Measurements from ENCODE around the gene CDX1.
A peak's percentile ranks its signal among the peaks of the same experiment; 100 is the strongest.

CDX1 gene

DNA sequence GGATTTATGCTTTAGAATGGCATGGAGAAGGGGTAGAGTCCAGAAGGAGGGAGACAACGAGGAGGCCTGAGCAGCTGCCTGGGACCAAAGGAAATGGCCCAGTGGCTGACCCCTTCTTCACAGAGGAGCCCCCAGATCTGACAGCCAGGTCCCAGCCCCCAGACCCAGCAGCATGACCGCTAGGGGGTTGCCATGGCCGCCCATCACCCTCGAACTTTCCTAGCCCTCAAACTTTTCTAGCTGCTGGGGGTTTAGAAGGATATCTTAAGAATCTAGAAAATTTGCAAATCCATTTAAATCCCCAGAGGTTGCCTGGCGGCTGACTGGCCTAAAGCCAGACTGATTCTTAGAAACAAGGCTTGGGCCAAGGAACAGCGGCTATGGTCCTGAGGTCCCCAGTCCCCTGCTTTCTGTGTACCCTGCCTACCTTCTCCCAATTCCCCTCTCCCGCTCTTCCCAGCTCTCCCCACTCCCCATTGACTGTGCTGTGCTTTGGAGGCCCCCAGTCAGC, 11.9 kb upstream of the CDX1 start:
- Histone ChIP-seq H3K4me1 (ENCODE audit: control insufficient read depth, insufficient read depth, low read length) (peaks cover 10% of the 10 kb centered on the region), H3K27ac (ENCODE audit: low read depth, low read length) (peak overlapping the region; percentile 68), H3K36me3 (ENCODE audit: control insufficient read depth, insufficient read depth, low read length) (no peaks in the 10 kb centered on the region), H3K4me3 (ENCODE audit: low read length) (peak overlapping the region; percentile 67), H3K27me3 (ENCODE audit: control insufficient read depth, insufficient read depth, low read length) (no peaks in the 10 kb centered on the region), H3K9ac (ENCODE audit: low read length) (no peak overlapping the region)

DNA sequence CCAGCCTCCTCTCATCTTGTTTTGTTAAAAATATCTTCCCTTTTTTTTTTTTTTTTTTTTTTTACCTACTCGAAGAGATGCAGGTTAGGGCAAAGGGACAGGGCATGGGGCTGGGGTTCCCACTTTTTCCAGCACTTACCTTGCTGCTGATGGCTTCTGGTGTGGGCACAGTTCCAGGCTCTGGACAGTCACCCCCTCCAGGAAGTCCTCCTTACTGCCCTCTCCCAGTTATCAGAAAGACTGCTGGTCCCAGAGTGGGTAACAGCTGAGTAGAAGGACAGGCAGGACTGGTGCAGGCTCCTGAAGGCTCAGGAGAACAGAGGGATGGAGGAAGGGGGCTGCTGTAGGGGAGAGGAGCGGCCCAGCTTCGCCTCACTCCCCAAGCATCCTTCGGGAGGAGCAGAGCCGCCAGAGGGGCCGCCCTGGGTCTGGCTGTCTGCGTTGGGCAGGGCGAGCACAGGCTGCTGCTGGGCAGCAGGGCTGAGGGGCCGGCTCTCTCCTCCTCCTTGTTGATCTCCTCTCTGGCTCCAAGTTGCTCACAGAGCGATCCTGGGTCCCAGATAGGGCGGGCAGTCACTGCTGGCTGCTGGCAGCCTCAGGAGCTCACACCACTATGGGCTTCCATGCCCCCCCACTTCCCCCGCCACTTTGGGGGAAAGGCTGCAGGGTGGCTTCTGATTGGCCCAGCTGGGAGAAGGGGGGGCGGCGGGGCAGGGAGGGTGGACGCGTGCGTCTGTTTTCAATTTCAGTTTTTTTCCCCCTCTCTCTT, 11.1 kb upstream of the CDX1 start, which contains the start of gene PDGFRB:
TSS of gene PDGFRB (minus strand) at position 588 of the 769 bp plus-strand sequence. CDS start 18,798 bp downstream, outside the sequence.
- Histone ChIP-seq H3K36me3 (ENCODE audit: control insufficient read depth, insufficient read depth, low read length) (no peaks in the 10 kb centered on the region), H3K4me3 (ENCODE audit: low read length) (peak within 1 kb of the TSS; percentile 67), H3K4me1 (ENCODE audit: control insufficient read depth, insufficient read depth, low read length) (peaks cover 10% of the 10 kb centered on the region), H3K27me3 (ENCODE audit: control insufficient read depth, insufficient read depth, low read length) (no peaks in the 10 kb centered on the region), H3K27ac (ENCODE audit: low read depth, low read length) (peak within 1 kb of the TSS; percentile 76), H3K9ac (ENCODE audit: low read length) (peak within 1 kb of the TSS; percentile 35)

DNA sequence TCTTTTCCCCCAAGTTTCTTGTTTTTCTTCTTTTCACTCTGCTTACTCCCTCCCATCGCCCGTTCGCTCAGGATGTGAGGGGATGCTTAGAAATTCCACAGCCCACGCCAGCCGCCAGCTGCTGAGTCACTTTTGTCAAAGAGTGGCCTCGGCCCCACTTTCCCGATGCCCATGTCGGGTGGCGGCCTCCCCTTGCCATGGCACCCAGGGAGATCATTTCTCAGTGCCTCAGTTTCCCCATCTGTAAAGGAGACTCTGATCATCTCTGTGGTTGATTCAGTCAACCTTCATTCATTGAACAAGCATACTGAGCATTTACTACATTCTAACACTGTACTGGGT, 10.6 kb upstream of the CDX1 start:
- peaks cover 10% of the 10 kb centered on the region for H3K4me1 ChIP-seq (ENCODE audit: control insufficient read depth, insufficient read depth, low read length)

DNA sequence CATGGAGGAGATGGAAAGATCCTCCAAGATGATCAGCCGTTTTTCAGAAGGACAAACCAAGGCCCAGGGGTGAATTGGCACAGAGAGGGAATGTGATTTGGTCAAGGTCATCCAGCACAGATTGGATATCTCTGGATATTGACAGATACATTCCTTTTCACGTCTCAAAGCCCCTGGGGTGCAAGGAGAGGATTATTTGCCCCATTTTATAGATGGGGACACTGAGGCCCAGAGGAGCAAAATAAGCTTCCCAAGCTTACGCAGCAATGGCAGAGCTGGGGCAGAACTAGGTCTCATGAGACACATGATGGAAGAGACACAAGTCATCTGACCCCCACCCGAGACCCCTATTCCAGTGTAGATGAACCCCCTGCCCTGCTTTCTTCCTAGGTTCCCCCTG, 10.0 kb upstream of the CDX1 start:
- Histone ChIP-seq H3K27ac (ENCODE audit: low read depth, low read length) (no peak overlapping the region), H3K36me3 (ENCODE audit: control insufficient read depth, insufficient read depth, low read length) (no peaks in the 10 kb centered on the region), H3K4me1 (ENCODE audit: control insufficient read depth, insufficient read depth, low read length) (peaks cover 10% of the 10 kb centered on the region), H3K4me3 (ENCODE audit: low read length) (no peak overlapping the region), H3K27me3 (ENCODE audit: control insufficient read depth, insufficient read depth, low read length) (no peaks in the 10 kb centered on the region), H3K9ac (ENCODE audit: low read length) (no peak overlapping the region)

More for the DNA sequence above, 10.6 kb upstream of the CDX1 start:
- no peaks in the 10 kb centered on the region for H3K36me3 ChIP-seq (ENCODE audit: control insufficient read depth, insufficient read depth, low read length)
- H3K9ac ChIP-seq (ENCODE audit: low read length) = peak overlapping the region; percentile 35
- H3K4me3 ChIP-seq (ENCODE audit: low read length) = peak overlapping the region; percentile 67
- H3K27ac ChIP-seq (ENCODE audit: low read depth, low read length) = peak overlapping the region; percentile 76
- H3K27me3 ChIP-seq (ENCODE audit: control insufficient read depth, insufficient read depth, low read length) = no peaks in the 10 kb centered on the region

DNA sequence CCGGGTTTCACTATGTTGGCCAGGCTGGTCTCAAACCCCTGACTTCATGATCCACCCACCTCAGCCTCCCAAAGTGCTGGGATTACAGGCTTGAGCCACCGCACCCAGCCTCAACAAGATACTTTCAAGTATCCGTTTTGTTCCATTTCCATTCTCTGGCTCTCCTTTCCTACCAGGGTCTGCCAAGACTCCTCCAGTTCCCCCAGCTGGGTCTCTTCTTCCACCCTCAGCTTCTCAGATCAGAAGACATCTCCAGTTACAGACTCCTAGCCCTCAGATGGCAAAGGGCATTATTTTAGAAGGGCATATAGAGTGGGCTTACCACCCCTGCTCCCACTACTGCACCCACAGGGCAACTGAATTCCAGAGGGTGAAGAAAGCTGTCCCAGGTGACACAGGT, 9.4 kb upstream of the CDX1 start:
- no peak overlapping the region for H3K9ac ChIP-seq (ENCODE audit: low read length)
- peaks cover 10% of the 10 kb centered on the region for H3K4me1 ChIP-seq (ENCODE audit: control insufficient read depth, insufficient read depth, low read length)
- no peaks in the 10 kb centered on the region for H3K27me3 ChIP-seq (ENCODE audit: control insufficient read depth, insufficient read depth, low read length)
- no peaks in the 10 kb centered on the region for H3K36me3 ChIP-seq (ENCODE audit: control insufficient read depth, insufficient read depth, low read length)
- H3K4me3 ChIP-seq (ENCODE audit: low read length) = no peak overlapping the region
- no peak overlapping the region for H3K27ac ChIP-seq (ENCODE audit: low read depth, low read length)

DNA sequence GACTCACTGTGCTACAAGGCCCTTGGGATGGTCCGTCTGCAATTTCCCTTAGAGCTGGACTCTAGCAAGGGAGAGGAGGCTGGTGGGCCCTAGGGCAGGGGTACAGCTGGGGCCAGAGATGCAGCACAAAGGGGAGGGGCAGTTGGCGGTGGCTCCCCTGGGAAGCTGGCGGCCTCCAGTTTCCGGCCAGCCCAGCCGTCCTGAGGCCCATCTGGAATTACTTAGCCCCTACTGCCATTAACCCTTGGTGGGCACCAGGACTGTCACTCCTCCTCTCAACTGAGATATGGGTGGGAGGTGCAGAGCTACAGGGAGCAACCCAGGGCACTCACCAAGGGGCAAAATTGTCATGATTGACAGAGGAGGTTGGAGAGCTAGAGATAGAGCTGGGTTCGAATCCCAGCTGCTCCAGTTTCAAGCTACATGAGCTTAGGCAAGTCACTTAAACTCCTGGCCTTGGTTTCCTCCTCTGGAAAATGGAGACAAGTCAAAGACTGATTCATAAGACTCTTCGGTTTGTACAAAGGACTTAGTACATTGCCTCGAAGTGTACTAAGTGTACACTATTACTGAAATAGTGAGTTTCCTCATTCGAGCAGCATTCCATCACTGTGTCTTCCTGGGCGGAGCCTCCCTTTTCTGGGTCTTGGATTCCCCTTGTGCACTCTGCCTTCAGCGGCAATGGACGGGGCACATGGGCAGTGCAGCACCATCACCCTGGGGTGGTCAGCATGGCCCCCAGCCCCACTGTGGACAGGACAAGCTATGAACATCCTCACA, 8.2 kb upstream of the CDX1 start:
- Histone ChIP-seq H3K4me1 (ENCODE audit: control insufficient read depth, insufficient read depth, low read length) (peaks cover 10% of the 10 kb centered on the region), H3K36me3 (ENCODE audit: control insufficient read depth, insufficient read depth, low read length) (no peaks in the 10 kb centered on the region), H3K4me3 (ENCODE audit: low read length) (no peak overlapping the region), H3K27me3 (ENCODE audit: control insufficient read depth, insufficient read depth, low read length) (no peaks in the 10 kb centered on the region), H3K9ac (ENCODE audit: low read length) (no peak overlapping the region), H3K27ac (ENCODE audit: low read depth, low read length) (no peak overlapping the region)

DNA sequence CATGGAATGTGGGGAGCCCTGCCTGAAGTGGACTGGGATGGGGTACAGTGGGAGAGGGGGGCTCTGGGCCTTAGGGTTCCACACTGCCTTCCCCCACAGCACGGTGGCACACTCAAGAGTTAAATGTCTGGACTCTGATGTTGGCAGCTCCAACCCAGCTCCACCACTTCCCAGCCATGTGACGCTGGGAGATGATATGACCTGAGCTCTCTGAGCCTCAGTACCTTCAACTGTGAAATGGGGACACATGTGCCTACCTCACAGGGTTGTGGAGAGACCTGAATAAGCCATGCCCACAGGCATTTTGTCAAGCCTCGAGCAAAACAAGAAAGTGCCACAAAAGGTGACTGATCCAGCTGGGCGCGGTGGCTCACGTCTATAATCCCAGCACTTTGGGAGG, 7.5 kb upstream of the CDX1 start:
- Histone ChIP-seq H3K4me3 (ENCODE audit: low read length) (no peak overlapping the region), H3K4me1 (ENCODE audit: control insufficient read depth, insufficient read depth, low read length) (peaks cover 8% of the 10 kb centered on the region), H3K9ac (ENCODE audit: low read length) (no peak overlapping the region), H3K27me3 (ENCODE audit: control insufficient read depth, insufficient read depth, low read length) (no peaks in the 10 kb centered on the region), H3K27ac (ENCODE audit: low read depth, low read length) (no peak overlapping the region), H3K36me3 (ENCODE audit: control insufficient read depth, insufficient read depth, low read length) (no peaks in the 10 kb centered on the region)

DNA sequence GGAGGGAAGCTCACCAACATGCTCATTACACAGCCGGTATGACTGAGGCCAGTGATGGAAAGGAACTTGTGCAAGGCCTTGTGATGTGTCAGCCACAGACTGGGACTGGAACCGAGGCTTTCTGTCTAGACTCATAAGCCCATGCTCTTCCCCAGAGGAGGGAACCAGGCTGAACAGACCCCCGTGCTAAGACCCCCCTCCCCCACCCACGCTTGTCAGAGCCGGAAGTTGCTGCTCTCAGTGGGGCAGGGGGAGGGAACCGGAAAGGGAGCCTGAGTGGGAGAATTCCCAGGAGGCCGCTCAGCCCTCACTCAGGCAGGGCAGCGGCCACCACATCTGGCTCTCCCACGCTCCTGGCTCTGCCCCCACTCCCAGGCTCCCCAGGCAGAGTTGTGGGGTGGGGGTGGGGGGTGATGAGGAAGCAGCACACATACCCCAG, 6.8 kb upstream of the CDX1 start:
- Histone ChIP-seq H3K27me3 (ENCODE audit: control insufficient read depth, insufficient read depth, low read length) (no peaks in the 10 kb centered on the region), H3K36me3 (ENCODE audit: control insufficient read depth, insufficient read depth, low read length) (no peaks in the 10 kb centered on the region), H3K4me1 (ENCODE audit: control insufficient read depth, insufficient read depth, low read length) (peaks cover 8% of the 10 kb centered on the region), H3K27ac (ENCODE audit: low read depth, low read length) (no peak overlapping the region), H3K4me3 (ENCODE audit: low read length) (no peak overlapping the region), H3K9ac (ENCODE audit: low read length) (no peak overlapping the region)

DNA sequence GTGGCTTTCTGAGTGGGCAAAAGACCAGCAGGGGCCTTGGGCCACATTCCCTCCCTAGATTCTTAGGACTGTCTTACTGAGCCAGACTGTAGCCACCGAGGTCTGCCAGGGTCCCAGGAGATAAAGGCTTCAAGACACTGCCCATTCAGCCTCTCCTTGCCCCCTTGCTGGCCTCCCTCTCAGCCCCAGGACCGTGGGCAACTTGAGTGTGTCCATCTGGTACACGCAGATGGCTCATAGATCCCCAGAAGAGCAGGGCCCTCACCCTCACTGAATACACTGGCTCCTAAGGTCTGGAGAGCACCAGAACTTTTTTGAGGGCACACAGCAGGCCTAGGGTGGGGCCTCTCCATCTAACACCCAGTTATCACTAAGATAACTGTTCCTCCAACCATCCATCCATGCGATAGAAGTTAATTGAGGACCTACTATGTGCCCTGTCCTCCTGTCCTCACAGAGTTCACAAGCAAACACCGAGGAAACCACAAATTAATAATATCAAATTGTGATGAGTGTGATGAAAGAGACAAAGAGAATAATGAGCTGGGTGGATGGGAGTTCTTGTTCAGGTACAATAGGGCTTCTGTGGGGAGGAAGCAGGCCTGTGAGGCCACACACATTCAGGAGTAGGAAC, 6.0 kb upstream of the CDX1 start:
- H3K4me1 ChIP-seq (ENCODE audit: control insufficient read depth, insufficient read depth, low read length) = peaks cover 4% of the 10 kb centered on the region

DNA sequence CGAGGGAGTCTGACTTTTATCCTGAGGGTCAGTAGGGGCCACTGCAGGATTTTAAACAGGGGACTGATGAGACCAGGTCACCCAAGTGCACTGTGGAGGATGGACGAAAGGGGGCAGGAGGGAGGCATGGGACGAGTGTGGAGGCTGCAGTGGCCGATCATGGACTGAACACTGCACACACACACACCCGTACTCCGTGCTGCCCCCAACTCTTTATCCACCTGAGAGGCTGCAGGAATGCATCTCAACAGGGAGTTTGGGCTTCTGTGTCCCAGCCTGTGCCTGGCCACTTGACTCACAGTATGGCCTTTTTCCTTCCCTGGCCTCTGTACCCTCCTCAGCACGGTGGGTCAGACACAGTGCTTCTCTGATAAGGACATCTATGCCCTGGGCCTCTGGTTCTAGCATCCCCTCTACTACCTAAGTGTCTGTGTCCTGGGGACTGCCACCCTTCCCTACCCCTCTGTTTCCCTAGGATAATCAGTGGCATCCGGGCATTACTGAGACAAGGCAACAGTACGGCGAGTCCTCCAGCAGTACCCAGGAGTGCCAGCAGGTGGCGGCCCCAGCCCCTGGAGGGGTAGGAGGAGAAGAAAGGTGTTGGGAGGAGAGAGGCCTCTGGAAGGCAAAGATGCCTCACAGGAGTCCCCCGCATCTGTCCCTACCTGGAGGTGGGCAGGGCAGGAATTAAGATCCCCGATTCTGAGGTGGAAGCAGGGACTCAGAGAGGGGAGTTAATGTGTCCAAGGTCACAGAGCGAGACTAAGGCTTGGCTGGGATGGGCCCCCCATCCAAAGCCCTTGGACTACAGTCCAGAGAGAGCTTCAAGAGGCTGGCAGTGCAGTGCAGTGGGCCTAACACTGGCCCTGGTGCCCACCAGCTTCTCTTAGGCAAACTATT, 5.1 kb upstream of the CDX1 start:
- H3K4me1 ChIP-seq (ENCODE audit: control insufficient read depth, insufficient read depth, low read length) = no peaks in the 10 kb centered on the region
- no peak overlapping the region for H3K9ac ChIP-seq (ENCODE audit: low read length)
- H3K36me3 ChIP-seq (ENCODE audit: control insufficient read depth, insufficient read depth, low read length) = no peaks in the 10 kb centered on the region
- no peak overlapping the region for H3K27ac ChIP-seq (ENCODE audit: low read depth, low read length)
- no peaks in the 10 kb centered on the region for H3K27me3 ChIP-seq (ENCODE audit: control insufficient read depth, insufficient read depth, low read length)
- no peak overlapping the region for H3K4me3 ChIP-seq (ENCODE audit: low read length)

More for the DNA sequence above, 6.0 kb upstream of the CDX1 start:
- H3K9ac ChIP-seq (ENCODE audit: low read length) = no peak overlapping the region
- H3K4me3 ChIP-seq (ENCODE audit: low read length) = no peak overlapping the region
- H3K27ac ChIP-seq (ENCODE audit: low read depth, low read length) = peak overlapping the region; percentile 24
- H3K27me3 ChIP-seq (ENCODE audit: control insufficient read depth, insufficient read depth, low read length) = no peaks in the 10 kb centered on the region
- H3K36me3 ChIP-seq (ENCODE audit: control insufficient read depth, insufficient read depth, low read length) = no peaks in the 10 kb centered on the region

DNA sequence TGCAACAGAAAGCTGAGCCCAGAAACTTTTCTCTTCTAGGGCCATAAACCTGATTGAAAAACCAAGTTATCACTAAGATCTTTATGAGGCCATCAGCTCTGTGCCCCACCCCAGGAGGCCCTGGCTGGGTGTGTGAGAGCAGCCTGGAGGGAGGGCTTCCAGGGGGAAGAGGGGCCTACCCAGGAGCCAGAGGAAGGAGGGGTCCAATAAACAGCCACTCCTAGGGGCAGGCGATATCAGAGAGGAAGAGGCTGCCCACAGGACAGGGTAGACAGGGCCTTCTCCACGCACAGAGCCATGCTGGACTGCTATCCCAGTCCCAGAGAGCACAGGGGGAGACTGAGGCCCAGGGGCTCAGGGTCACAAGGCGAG, 4.5 kb upstream of the CDX1 start:
- H3K4me3 ChIP-seq (ENCODE audit: low read length) = no peak overlapping the region
- no peak overlapping the region for H3K9ac ChIP-seq (ENCODE audit: low read length)
- no peaks in the 10 kb centered on the region for H3K27me3 ChIP-seq (ENCODE audit: control insufficient read depth, insufficient read depth, low read length)
- no peaks in the 10 kb centered on the region for H3K36me3 ChIP-seq (ENCODE audit: control insufficient read depth, insufficient read depth, low read length)
- H3K4me1 ChIP-seq (ENCODE audit: control insufficient read depth, insufficient read depth, low read length) = no peaks in the 10 kb centered on the region
- H3K27ac ChIP-seq (ENCODE audit: low read depth, low read length) = no peak overlapping the region
